IPS-20b (cell line): ENCODE data around the gene ZBTB7B.
A peak's percentile ranks its signal among the peaks of the same experiment; 100 is the strongest.

Source experiments
- H3K27ac ChIP-seq: one replicate; pipeline ENCODE4 v1.5.1; 2013; ENCODE audit warnings: low read length
- H3K27me3 ChIP-seq: 2 replicates; pipeline ENCODE4 v1.6.1; 2013; ENCODE audit warnings: mild to moderate bottlenecking, low read length, inconsistent platforms; ENCODE audit not compliant: insufficient read depth
- H3K36me3 ChIP-seq: 2 replicates; pipeline ENCODE4 v1.6.1; 2013; ENCODE audit warnings: low read depth, mild to moderate bottlenecking, inconsistent platforms, low read length, moderate library complexity; ENCODE audit not compliant: insufficient read depth
- H3K4me1 ChIP-seq: 2 replicates; pipeline ENCODE4 v1.6.1; 2013; ENCODE audit warnings: mild to moderate bottlenecking, control low read depth, inconsistent platforms, low read length, moderate library complexity; ENCODE audit not compliant: insufficient read depth
- H3K4me3 ChIP-seq: 2 replicates; pipeline ENCODE4 v1.5.1; 2013; ENCODE audit warnings: mild to moderate bottlenecking, low read length, inconsistent platforms
- H3K9ac ChIP-seq: 2 replicates; pipeline ENCODE4 v1.6.1; 2013; ENCODE audit warnings: low read depth, mild to moderate bottlenecking, inconsistent platforms, low read length, moderate library complexity
- H3K9me3 ChIP-seq: 2 replicates; pipeline ENCODE4 v1.6.1; 2013; ENCODE audit warnings: mild to moderate bottlenecking, low read depth, low read length, inconsistent platforms; ENCODE audit not compliant: insufficient read depth

ZBTB7B gene

GRCh38 chr1:155009221-155009711 is 6.7 kb downstream of the ZBTB7B start:
- peaks cover 24% of the 10 kb centered on the region; the same call in 1 of the 2 replicates for H3K4me1 ChIP-seq
- no peaks in the 10 kb centered on the region for H3K27me3 ChIP-seq
- H3K9me3 ChIP-seq = no peaks in the 10 kb centered on the region
- no peak overlapping the region for H3K27ac ChIP-seq
- peak overlapping the region; percentile 53; the same call in 1 of the 2 replicates for H3K9ac ChIP-seq
- no peak overlapping the region for H3K4me3 ChIP-seq
- H3K36me3 ChIP-seq = peaks cover 6% of the 10 kb centered on the region

GRCh38 chr1:155009742-155010141 is 7.1 kb downstream of the ZBTB7B start:
- peaks cover 19% of the 10 kb centered on the region; the same call in 1 of the 2 replicates for H3K4me1 ChIP-seq

GRCh38 chr1:155010211-155010918 is 7.8 kb downstream of the ZBTB7B start:
- Histone ChIP-seq H3K4me3 (no peak overlapping the region), H3K4me1 (peaks cover 15% of the 10 kb centered on the region; the same call in 1 of the 2 replicates), H3K27me3 (no peaks in the 10 kb centered on the region), H3K9me3 (no peaks in the 10 kb centered on the region), H3K27ac (no peak overlapping the region), H3K9ac (no peak overlapping the region), H3K36me3 (peaks cover 14% of the 10 kb centered on the region)

More at GRCh38 chr1:155009742-155010141, 7.1 kb downstream of the ZBTB7B start:
- Histone ChIP-seq H3K27me3 (no peaks in the 10 kb centered on the region), H3K27ac (no peak overlapping the region), H3K36me3 (peaks cover 10% of the 10 kb centered on the region), H3K4me3 (no peak overlapping the region), H3K9ac (no peak overlapping the region), H3K9me3 (no peaks in the 10 kb centered on the region)

GRCh38 chr1:155011004-155011416 is 8.4 kb downstream of the ZBTB7B start:
- Histone ChIP-seq H3K27me3 (no peaks in the 10 kb centered on the region), H3K27ac (no peak overlapping the region), H3K9me3 (no peaks in the 10 kb centered on the region), H3K9ac (no peak overlapping the region), H3K4me1 (peaks cover 14% of the 10 kb centered on the region; the same call in 1 of the 2 replicates), H3K36me3 (peaks cover 21% of the 10 kb centered on the region), H3K4me3 (no peak overlapping the region)

DNA sequence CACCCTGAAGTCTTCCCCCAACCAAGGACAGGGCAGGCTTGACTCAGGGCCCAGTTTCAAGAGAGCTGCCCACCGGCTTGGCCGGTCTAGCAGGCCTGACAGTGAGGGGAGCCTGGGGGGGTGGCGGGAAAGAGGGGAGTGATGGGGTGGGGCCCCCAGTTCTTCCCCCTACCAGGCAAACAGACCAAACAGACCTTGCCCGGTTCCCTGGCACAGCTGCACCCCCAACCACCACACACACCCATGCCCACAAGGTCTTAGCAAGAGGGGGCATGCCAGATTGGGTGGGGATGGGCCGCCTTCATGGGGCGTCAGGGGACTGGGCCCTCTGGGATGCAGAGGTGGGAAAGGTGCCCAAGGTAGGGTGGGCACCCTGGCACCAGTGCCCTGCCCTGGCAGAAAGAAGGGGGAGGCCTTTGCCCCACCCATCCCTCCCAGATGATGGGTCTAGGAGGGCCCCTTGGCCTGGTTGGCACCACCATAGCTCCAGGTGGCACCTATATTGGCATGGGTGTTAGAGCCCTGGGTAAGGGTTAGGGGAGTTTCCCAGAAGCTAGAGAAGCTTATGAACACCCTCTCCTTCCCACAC is 8.9 kb downstream of the ZBTB7B start:
- Histone ChIP-seq H3K4me1 (peaks cover 14% of the 10 kb centered on the region; the same call in 1 of the 2 replicates), H3K9me3 (no peaks in the 10 kb centered on the region), H3K4me3 (no peak overlapping the region), H3K36me3 (peaks cover 26% of the 10 kb centered on the region), H3K9ac (no peak overlapping the region), H3K27ac (no peak overlapping the region), H3K27me3 (no peaks in the 10 kb centered on the region)

- Histone ChIP-seq H3K9ac (peak overlapping the region; percentile 66; the same call in 1 of the 2 replicates), H3K4me3 (peak overlapping the region; percentile 61), H3K9me3 (no peaks in the 10 kb centered on the region), H3K4me1 (peaks cover 18% of the 10 kb centered on the region; the same call in 1 of the 2 replicates), H3K36me3 (peaks cover 29% of the 10 kb centered on the region), H3K27ac (peak overlapping the region; percentile 75), H3K27me3 (no peaks in the 10 kb centered on the region)
Measured at GRCh38 chr1:155012026-155012546, 9.5 kb downstream of the ZBTB7B start.

DNA sequence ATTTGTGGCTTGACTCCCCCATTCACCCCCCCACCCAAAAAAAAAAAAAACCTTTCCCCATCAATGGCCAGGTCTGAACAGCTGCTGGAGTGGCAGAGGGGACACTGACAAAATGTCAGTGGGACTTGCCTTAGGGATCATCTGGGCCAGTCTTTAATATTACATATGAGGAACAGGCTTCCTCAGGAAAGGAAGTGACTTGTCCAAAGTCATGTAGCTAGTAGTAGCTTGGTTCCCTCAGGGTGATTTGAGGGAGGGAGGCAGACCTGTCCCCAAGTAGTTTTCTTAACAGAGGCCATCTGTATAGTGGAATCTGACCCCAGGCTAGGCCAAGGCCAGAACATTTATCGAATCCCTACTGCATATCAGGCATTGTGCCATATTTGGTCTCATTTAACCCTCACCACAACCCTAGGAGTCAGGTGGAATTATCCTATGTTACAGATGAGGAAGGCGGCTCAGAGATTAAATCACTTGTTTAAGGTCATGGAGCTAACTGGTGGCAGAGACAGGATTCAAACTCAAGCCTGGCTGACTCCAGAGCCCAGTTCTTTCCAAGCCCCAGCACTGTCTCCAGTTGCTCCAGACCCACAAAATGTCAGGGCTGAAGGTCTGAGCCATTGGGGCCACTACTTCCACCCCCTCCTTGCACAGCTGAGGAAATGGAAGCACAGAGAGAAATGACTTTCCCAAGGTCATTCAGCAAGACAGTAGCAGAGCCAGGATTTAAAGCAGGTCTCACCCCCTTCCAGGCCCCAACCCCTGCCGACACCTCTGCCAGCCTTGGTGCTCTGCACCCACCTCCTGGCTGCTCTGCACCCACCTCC is 10.4 kb downstream of the ZBTB7B start:
- peak overlapping the region; percentile 66; the same call in 1 of the 2 replicates for H3K9ac ChIP-seq

DNA sequence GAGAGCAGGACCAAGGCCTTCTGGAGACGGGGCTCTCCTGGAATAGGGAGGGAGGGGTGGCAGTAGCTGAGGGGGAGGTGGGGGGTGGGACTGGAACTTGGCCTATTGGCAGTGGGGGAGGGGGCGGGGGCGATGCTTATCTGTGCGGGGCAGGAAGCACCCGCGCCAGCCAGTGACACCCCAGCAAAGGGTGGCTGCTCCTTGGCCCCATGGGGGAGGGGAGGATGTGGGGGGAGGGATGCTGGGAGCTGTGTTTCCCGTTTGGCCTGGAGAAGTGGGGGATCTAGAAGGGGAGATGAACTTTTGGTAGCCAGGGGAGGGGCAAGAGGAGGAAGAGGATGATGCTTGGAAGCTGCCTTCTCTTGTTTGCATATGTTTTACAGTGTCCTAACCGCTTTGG is 11.0 kb downstream of the ZBTB7B start:
- Histone ChIP-seq H3K27ac (no peak overlapping the region), H3K4me1 (peaks cover 13% of the 10 kb centered on the region; the same call in 1 of the 2 replicates), H3K36me3 (peaks cover 29% of the 10 kb centered on the region), H3K9ac (no peak overlapping the region), H3K27me3 (no peaks in the 10 kb centered on the region), H3K4me3 (no peak overlapping the region), H3K9me3 (no peaks in the 10 kb centered on the region)

More for the DNA sequence above, 10.4 kb downstream of the ZBTB7B start:
- H3K36me3 ChIP-seq = peaks cover 29% of the 10 kb centered on the region
- peak overlapping the region; percentile 75 for H3K27ac ChIP-seq
- H3K9me3 ChIP-seq = no peaks in the 10 kb centered on the region
- H3K4me3 ChIP-seq = peak overlapping the region; percentile 61; the same call in 1 of the 2 replicates
- no peaks in the 10 kb centered on the region for H3K27me3 ChIP-seq
- H3K4me1 ChIP-seq = peaks cover 16% of the 10 kb centered on the region; the same call in 1 of the 2 replicates

- Histone ChIP-seq H3K4me3 (no peak overlapping the region), H3K4me1 (peaks cover 13% of the 10 kb centered on the region; the same call in 1 of the 2 replicates), H3K27ac (no peak overlapping the region)
Measured at GRCh38 chr1:155014709-155015508, 12.3 kb downstream of the ZBTB7B start.

GRCh38 chr1:155015527-155016230 is 13.1 kb downstream of the ZBTB7B start:
- Histone ChIP-seq H3K4me3 (no peak overlapping the region), H3K4me1 (peaks cover 13% of the 10 kb centered on the region; the same call in 1 of the 2 replicates), H3K9me3 (no peaks in the 10 kb centered on the region), H3K36me3 (peaks cover 29% of the 10 kb centered on the region), H3K27ac (no peak overlapping the region), H3K9ac (no peak overlapping the region), H3K27me3 (no peaks in the 10 kb centered on the region)

More at GRCh38 chr1:155014709-155015508, 12.3 kb downstream of the ZBTB7B start:
- H3K9ac ChIP-seq = no peak overlapping the region
- no peaks in the 10 kb centered on the region for H3K27me3 ChIP-seq
- no peaks in the 10 kb centered on the region for H3K9me3 ChIP-seq
- peaks cover 29% of the 10 kb centered on the region for H3K36me3 ChIP-seq
